Natural killer cell (primary cell): ENCODE data around the gene ZNRF3. TPM values are rescaled to one million over a fixed set of nuclear protein-coding genes. Genes with fewer than 3 reads are reported as not detected.

ENCODE experiments used
- ATAC-seq, 3 donors: fragments of 150-1000 bp in 2 of 3; fragments of 200-7000 bp in 1 of 3; cut with Tn5 transposase; 1 replicate in 1 of 3; 2 replicates in 2 of 3; pipeline ENCODE4 v1.10.0; 2021; ENCODE audit warnings: mild to moderate bottlenecking in 2 of 3, moderate library complexity in 2 of 3
- DNase-seq, 2 donors: peaks; one replicate each; pipeline versions ENCODE4 v3.0.0 to v3.0.0-alpha.2; 2013 to 2021; ENCODE audit warnings: mixed read lengths in 1 of 2
- H3K27ac ChIP-seq: one replicate; pipeline ENCODE4 v1.5.1; 2013; ENCODE audit warnings: mild to moderate bottlenecking, low read length
- H3K27me3 ChIP-seq: one replicate; pipeline ENCODE4 v1.6.1; 2013; ENCODE audit warnings: low read length; ENCODE audit not compliant: control insufficient read depth, insufficient read depth
- H3K36me3 ChIP-seq: one replicate; pipeline ENCODE4 v1.6.1; 2013; ENCODE audit warnings: low read length; ENCODE audit not compliant: control insufficient read depth, insufficient read depth
- H3K4me1 ChIP-seq: one replicate; pipeline ENCODE4 v1.6.1; 2013; ENCODE audit warnings: low read length; ENCODE audit not compliant: control insufficient read depth, insufficient read depth
- H3K4me3 ChIP-seq: one replicate; pipeline ENCODE4 v1.5.1; 2013; ENCODE audit warnings: low read length
- H3K9me3 ChIP-seq: one replicate; pipeline ENCODE4 v1.6.1; 2013; ENCODE audit warnings: low read length; ENCODE audit not compliant: control insufficient read depth, insufficient read depth
- H3K27ac Mint-ChIP-seq, 2 donors: one replicate each; pipeline ENCODE4 v1.8.0; 2022; ENCODE audit warnings: mild to moderate bottlenecking in 2 of 2, mixed read lengths in 2 of 2, moderate library complexity in 1 of 2
- H3K27me3 Mint-ChIP-seq, 2 donors: one replicate each; pipeline ENCODE4 v1.8.0; 2022; ENCODE audit warnings: low read depth in 2 of 2, mixed read lengths in 2 of 2
- H3K36me3 Mint-ChIP-seq: one replicate; pipeline ENCODE4 v1.8.0; 2022; ENCODE audit warnings: mixed read lengths
- H3K4me1 Mint-ChIP-seq, 2 donors: one replicate each; pipeline ENCODE4 v1.8.0; 2022; ENCODE audit warnings: mixed read lengths in 2 of 2
- H3K4me3 Mint-ChIP-seq: one replicate; pipeline ENCODE4 v1.8.0; 2022; ENCODE audit warnings: mild to moderate bottlenecking, moderate library complexity, mixed read lengths
- H3K9me3 Mint-ChIP-seq, 2 donors: one replicate each; pipeline ENCODE4 v1.8.0; 2022; ENCODE audit warnings: mixed read lengths in 2 of 2
- WGBS: methylation state at CpG from one replicate; pipeline ENCODE4 v1.1.7; 2013; ENCODE audit warnings: missing lambda C conversion rate; ENCODE audit not compliant: insufficient coverage; 5-methylcytosine and 5-hydroxymethylcytosine counted together
- intact Hi-C: fragments of 100-400 bp; cut with micrococcal nuclease; formaldehyde crosslinking; loops from one replicate; pipeline ENCODE4 v1.14.2; 2022
- total RNA-seq, 4 donors: library from RNA; stranded (reverse); fragments of 120-200 nt in 1 of 4; gene quantifications; one replicate each; pipeline versions ENCODE4 v1.2.3 to v1.2.4, GENCODE V29; 2013 to 2022
- TF ChIP-seq, protein P1 (sequence below): fragments of 200-600 bp; IDR thresholded peaks from one replicate; pipeline ENCODE4 v1.8.0; 2022; ENCODE audit warnings: antibody characterized with exemption

ZNRF3 gene
- total RNA-seq, 3 donors from 2014 or later (not counting 1 experiment from before 2014, with no cell fraction given), result 0.23 to 0.34 (median 0.33) TPM

GRCh38 chr22:28869736-28870135 lies 13.6 kb upstream of the ZNRF3 start:
- Histone ChIP-seq H3K9me3 (no peaks in the 10 kb centered on the region), H3K4me1 (no peaks in the 10 kb centered on the region), H3K27me3 (no peaks in the 10 kb centered on the region), H3K4me3 (no peak overlapping the region), H3K27ac (no peak overlapping the region), H3K36me3 (no peaks in the 10 kb centered on the region)
- TF ChIP-seq, protein P1, sequence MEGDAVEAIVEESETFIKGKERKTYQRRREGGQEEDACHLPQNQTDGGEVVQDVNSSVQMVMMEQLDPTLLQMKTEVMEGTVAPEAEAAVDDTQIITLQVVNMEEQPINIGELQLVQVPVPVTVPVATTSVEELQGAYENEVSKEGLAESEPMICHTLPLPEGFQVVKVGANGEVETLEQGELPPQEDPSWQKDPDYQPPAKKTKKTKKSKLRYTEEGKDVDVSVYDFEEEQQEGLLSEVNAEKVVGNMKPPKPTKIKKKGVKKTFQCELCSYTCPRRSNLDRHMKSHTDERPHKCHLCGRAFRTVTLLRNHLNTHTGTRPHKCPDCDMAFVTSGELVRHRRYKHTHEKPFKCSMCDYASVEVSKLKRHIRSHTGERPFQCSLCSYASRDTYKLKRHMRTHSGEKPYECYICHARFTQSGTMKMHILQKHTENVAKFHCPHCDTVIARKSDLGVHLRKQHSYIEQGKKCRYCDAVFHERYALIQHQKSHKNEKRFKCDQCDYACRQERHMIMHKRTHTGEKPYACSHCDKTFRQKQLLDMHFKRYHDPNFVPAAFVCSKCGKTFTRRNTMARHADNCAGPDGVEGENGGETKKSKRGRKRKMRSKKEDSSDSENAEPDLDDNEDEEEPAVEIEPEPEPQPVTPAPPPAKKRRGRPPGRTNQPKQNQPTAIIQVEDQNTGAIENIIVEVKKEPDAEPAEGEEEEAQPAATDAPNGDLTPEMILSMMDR, result no peak
- Mint-ChIP-seq H3K9me3 (no peaks in the 10 kb centered on the region), H3K4me1 (peaks cover 0 to 5% of the 10 kb centered on the region in 2 donors), H3K27ac (no peak overlapping the region), H3K4me3 (no peak overlapping the region), H3K36me3 (no peaks in the 10 kb centered on the region), H3K27me3 (peaks cover 0 to 4% of the 10 kb centered on the region in 2 donors)
- no peak for DNase-seq
- intact Hi-C loops, result no loop called here
- ATAC-seq, result no peak
- WGBS, result 93% methylated on average over 2 of the region's 2 CpGs

DNA sequence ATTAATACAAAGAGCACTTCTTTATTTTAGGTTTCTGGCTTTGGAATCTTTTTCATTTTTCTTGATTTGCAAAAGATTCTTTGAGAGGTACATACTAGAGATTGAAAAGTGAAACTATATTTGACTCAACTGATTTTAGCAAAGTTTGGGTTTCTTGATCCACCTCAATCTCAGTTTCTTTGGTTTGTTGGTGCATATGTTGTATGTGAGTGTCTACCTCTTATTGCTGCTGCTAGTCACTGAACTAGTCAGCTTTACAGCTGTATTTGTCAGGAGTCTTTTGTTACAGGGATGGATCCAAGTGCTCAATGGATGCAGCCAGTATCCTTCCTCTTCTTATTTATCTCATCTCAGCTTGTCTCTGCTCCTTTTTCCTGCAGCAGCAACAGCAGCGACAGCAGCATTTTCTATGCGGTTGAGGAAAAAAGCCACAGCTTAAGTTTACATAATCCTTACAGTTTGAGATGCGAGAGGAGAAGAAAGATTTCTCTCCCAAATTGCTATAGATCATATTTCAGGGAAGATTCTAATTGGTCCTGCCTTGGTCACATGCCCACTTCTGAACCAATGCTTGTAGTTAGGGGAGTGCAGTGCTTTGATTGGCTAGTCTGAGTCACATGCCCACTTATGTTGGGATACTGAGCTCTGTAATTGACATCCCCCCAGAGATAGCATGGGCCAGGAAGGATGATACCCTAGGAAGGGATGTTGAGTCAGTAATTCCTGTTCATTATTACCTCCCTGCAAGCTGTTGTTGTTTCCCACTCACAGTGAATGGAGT lies 10.0 kb upstream of the ZNRF3 start:
- Histone ChIP-seq H3K4me3 (no peak overlapping the region), H3K4me1 (no peaks in the 10 kb centered on the region), H3K36me3 (no peaks in the 10 kb centered on the region), H3K27me3 (no peaks in the 10 kb centered on the region), H3K9me3 (no peaks in the 10 kb centered on the region), H3K27ac (no peak overlapping the region)
- H3K4me1 Mint-ChIP-seq, result peaks cover 0 to 5% of the 10 kb centered on the region in 2 donors
- no peaks in the 10 kb centered on the region for H3K27me3 Mint-ChIP-seq
- H3K36me3 Mint-ChIP-seq, result no peaks in the 10 kb centered on the region
- WGBS, result 100% methylated on average over 2 of the region's 3 CpGs
- ATAC-seq (no peak), DNase-seq (no peak)
- intact Hi-C loops, result no loop called here
- TF ChIP-seq, protein P1, result no peak
- H3K9me3 Mint-ChIP-seq, result no peaks in the 10 kb centered on the region
- H3K4me3 Mint-ChIP-seq, result no peak overlapping the region
- H3K27ac Mint-ChIP-seq, result no peak overlapping the region

DNA sequence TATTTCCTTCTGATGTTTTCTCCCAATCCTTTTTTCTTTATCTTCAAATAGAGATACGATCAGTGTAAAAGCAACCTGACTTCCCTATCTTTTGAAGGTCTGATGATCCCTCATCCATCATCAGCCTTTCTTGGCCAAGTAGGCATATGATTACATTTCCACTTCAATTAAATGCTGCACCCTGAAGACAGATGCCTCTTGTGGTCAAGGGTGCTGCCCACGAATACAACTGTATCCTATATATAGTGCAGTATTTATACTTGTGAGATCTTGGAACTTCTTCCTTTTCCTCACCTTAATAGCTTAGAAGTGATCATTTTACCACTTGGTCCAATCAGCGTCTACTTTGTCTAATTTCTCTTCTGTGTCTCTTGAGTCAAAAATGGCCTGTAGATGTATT lies 9.3 kb upstream of the ZNRF3 start:
- Mint-ChIP-seq H3K4me1 (peaks cover 0 to 5% of the 10 kb centered on the region in 2 donors), H3K36me3 (no peaks in the 10 kb centered on the region), H3K4me3 (no peak overlapping the region), H3K9me3 (no peaks in the 10 kb centered on the region), H3K27me3 (no peaks in the 10 kb centered on the region), H3K27ac (no peak overlapping the region)
- Histone ChIP-seq H3K27ac (no peak overlapping the region), H3K4me3 (no peak overlapping the region), H3K4me1 (no peaks in the 10 kb centered on the region), H3K36me3 (no peaks in the 10 kb centered on the region), H3K27me3 (no peaks in the 10 kb centered on the region), H3K9me3 (no peaks in the 10 kb centered on the region)
- intact Hi-C loops, result no loop called here
- TF ChIP-seq, protein P1, result no peak
- DNase-seq (no peak), ATAC-seq (no peak)
- 96% methylated on average over 2 of the region's 3 CpGs for WGBS
